Glutamatergic neuron (in vitro differentiated cells): ENCODE results near the gene RMI2. TPM values are rescaled to one million over a fixed set of nuclear protein-coding genes. Genes with fewer than 3 reads are reported as not detected.

ENCODE experiments used
- DNase-seq: peaks from one replicate; pipeline ENCODE4 v3.0.0; 2022
- H3K27ac Mint-ChIP-seq: one replicate; pipeline ENCODE4 v1.8.0; 2020; ENCODE audit warnings: mild to moderate bottlenecking, mixed read lengths, inconsistent platforms; ENCODE audit not compliant: unreplicated experiment
- H3K27me3 Mint-ChIP-seq: one replicate; pipeline ENCODE4 v1.8.0; 2020; ENCODE audit warnings: mild to moderate bottlenecking, moderate library complexity, mixed read lengths, inconsistent platforms; ENCODE audit not compliant: unreplicated experiment
- H3K36me3 Mint-ChIP-seq: one replicate; pipeline ENCODE4 v1.8.0; 2020; ENCODE audit warnings: mild to moderate bottlenecking, mixed read lengths, inconsistent platforms; ENCODE audit not compliant: unreplicated experiment
- H3K4me1 Mint-ChIP-seq: one replicate; pipeline ENCODE4 v1.8.0; 2020; ENCODE audit warnings: mild to moderate bottlenecking, low read depth, mixed read lengths, inconsistent platforms; ENCODE audit not compliant: unreplicated experiment
- H3K4me3 Mint-ChIP-seq: one replicate; pipeline ENCODE4 v1.8.0; 2020; ENCODE audit warnings: mild to moderate bottlenecking, mixed read lengths, inconsistent platforms; ENCODE audit not compliant: unreplicated experiment
- H3K9me3 Mint-ChIP-seq: one replicate; pipeline ENCODE4 v1.8.0; 2020; ENCODE audit warnings: mild to moderate bottlenecking, moderate library complexity, mixed read lengths, inconsistent platforms; ENCODE audit not compliant: unreplicated experiment
- CTCF ChIP-seq: fragments of 200-600 bp; sonication (generic); IDR thresholded peaks from one replicate; pipeline ENCODE4 v1.5.0; 2021; ENCODE audit not compliant: partially characterized antibody, unreplicated experiment
- total RNA-seq: library from RNA; stranded (reverse); fragmentation: NEBNext Ultra II Directional; extraction: Animal tissue kit (Norgen Biotek cat#: 25700); gene quantifications from one replicate; pipeline ENCODE4 v1.2.1, GENCODE V29; 2021; ENCODE audit not compliant: unreplicated experiment

RMI2 gene
- total RNA-seq, 1 donor from 2014 or later = 4.2 TPM

- peak; percentile 6 for DNase-seq
- Mint-ChIP-seq H3K4me3 (no peak overlapping the region), H3K36me3 (no peaks in the 10 kb centered on the region), H3K27ac (no peak overlapping the region), H3K9me3 (no peaks in the 10 kb centered on the region), H3K27me3 (peaks cover 1% of the 10 kb centered on the region), H3K4me1 (peaks cover 3% of the 10 kb centered on the region)
- TF ChIP-seq CTCF = no peak
These were observed 39.1 kb downstream of the RMI2 start for GRCh38 chr16:11384184-11384955.

- Mint-ChIP-seq H3K9me3 (no peaks in the 10 kb centered on the region), H3K27ac (no peak overlapping the region), H3K4me1 (peaks cover 3% of the 10 kb centered on the region), H3K4me3 (no peak overlapping the region), H3K36me3 (no peaks in the 10 kb centered on the region), H3K27me3 (peaks cover 1% of the 10 kb centered on the region)
- no peak for TF ChIP-seq CTCF
- DNase-seq = no peak
These were observed 39.8 kb downstream of the RMI2 start for GRCh38 chr16:11384956-11385586.

GRCh38 chr16:11386054-11386680 lies 40.9 kb downstream of the RMI2 start:
- no peaks in the 10 kb centered on the region for H3K36me3 Mint-ChIP-seq
- no peak overlapping the region for H3K27ac Mint-ChIP-seq
- H3K9me3 Mint-ChIP-seq = no peaks in the 10 kb centered on the region
- TF ChIP-seq CTCF = no peak
- H3K27me3 Mint-ChIP-seq = peaks cover 1% of the 10 kb centered on the region
- DNase-seq = peak; percentile 10
- H3K4me3 Mint-ChIP-seq = no peak overlapping the region
- peaks cover 8% of the 10 kb centered on the region for H3K4me1 Mint-ChIP-seq

- TF ChIP-seq CTCF = peak; percentile 49
- peaks cover 10% of the 10 kb centered on the region for H3K4me1 Mint-ChIP-seq
- no peaks in the 10 kb centered on the region for H3K9me3 Mint-ChIP-seq
- no peaks in the 10 kb centered on the region for H3K36me3 Mint-ChIP-seq
- peaks cover 1% of the 10 kb centered on the region for H3K27me3 Mint-ChIP-seq
- H3K27ac Mint-ChIP-seq = no peak overlapping the region
- H3K4me3 Mint-ChIP-seq = no peak overlapping the region
- peak; percentile 62 for DNase-seq
These were observed 41.7 kb downstream of the RMI2 start for GRCh38 chr16:11386791-11387546.
